SH-SY5Y (cell line): ENCODE data around the gene GAB1.

ENCODE experiments used
- GATA2 ChIP-seq: IDR thresholded peaks from 2 replicates; pipeline ENCODE4 v1.6.1; 2011; ENCODE audit warnings: mild to moderate bottlenecking, low read depth, low read length
- GATA3 ChIP-seq: IDR thresholded peaks from 2 replicates; pipeline ENCODE4 v1.6.1; 2011; ENCODE audit warnings: low read depth, mild to moderate bottlenecking, low read length, moderate library complexity

Gene GAB1

DNA sequence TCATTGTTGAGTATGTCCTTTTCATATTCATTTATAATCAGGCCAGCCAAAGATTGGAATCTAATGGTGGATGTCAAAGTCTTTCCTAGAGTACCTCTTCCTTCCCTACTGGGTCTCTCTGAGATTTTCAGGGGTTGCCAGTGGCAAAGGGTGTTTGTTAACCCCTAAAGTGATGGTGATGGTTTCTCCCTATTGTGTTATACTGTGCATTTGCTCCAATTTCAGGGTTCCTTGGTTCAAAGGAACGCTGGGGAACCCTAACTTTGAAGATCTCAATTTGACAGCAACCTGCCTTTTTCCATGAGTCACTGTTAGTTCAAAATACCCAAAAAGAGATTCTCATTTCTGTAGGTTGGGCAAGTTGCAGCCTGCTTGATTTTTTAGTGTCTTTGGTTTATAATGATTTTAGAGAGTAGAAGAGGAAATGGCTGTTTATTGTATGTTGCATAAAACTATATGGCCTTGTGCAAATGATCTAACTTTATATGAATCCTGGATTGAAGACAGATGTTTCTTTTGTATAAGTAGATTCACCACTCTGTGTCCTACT, 23.0 kb downstream of the GAB1 start:
- no peak for TF ChIP-seq GATA3
- no peak for TF ChIP-seq GATA2

DNA sequence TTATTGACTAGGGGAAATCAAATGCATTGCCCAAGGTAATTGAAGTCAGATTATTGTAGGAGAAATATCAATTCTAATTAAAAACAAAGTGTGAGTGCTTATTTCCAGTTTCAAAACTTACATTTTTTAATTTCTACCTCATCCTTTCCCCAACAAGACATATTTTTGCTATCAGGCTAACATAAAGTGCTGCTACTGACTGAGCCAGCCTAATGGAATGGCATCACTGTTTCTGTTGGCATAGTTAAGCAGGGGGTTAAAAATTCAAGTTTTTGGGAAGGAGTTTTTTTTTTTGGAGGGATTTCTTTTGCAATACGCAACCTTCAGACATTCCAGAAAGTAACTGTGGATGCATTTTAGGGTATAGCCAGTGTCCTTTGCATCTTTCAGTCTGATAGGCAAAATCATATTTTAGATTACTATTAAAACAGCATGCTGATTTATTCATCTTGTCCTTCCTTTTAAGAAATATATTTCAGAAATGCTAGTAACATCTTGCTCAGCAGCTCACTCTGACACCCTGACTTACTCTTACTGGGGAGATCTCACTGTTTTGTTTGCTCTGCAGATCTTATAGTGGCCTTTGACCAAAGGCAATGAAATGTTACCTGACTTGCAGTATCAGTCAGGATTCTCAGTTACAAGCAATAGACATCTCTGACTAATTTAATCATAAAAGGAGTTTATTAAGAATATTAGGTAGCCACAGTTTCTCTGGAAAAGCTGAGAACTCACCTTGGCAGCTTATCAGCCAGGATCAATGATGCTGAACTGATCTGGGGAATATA, 24.4 kb downstream of the GAB1 start:
- TF ChIP-seq GATA2 (no peak), GATA3 (no peak)

DNA sequence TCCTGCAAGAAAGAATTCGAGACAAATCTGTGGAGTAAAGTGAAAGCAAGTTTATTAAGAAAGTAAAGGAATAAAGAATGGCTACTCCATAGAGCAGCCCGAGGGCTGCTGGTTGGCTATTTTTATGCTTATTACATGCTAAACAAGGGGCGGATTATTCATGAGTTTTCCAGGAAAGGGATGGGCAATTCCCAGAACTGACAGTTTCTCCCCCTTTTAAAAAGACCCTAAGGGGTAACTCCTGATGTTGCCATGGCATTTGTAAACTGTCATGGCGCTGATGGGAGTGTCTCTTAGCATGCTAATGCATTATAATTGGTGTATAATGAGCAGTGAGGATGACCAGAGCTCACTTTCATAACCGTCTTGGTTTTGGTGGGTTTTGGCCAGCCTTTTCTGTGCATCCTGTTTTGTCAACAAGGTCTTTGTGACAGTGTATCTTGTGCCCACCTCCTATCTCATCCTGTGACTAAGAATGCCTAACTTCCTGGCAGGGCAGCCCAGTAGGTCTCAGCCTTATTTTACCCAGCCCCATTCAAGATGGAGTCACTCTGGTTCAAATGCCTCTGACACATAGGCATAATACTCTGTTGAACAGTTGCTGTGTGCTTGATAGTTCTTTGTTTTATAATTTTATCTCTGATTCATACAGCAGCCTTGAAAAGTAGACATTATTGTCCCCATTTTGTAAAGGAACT, 25.8 kb downstream of the GAB1 start:
- TF ChIP-seq GATA3 (no peak), GATA2 (no peak)

DNA sequence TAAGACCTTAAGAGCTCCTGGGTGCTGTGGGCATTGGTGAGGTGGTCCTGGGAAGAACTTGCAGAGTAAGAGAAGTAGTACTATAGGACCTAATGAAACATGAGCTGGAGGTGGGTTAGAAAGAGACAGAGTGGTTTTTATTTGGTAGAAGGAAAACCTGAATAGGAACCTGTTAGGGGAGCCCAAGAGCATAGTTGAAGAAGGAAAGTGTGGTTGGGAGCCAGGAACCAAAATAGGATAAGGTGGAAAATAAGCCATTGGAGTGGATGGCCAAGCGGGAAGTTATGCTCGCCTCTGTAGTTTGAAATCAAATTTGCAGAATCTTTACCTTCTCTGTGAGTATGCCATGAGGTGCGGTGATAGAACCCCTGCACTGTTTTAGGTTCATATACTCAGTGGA, 26.7 kb downstream of the GAB1 start:
- no peak for TF ChIP-seq GATA2
- TF ChIP-seq GATA3: no peak

DNA sequence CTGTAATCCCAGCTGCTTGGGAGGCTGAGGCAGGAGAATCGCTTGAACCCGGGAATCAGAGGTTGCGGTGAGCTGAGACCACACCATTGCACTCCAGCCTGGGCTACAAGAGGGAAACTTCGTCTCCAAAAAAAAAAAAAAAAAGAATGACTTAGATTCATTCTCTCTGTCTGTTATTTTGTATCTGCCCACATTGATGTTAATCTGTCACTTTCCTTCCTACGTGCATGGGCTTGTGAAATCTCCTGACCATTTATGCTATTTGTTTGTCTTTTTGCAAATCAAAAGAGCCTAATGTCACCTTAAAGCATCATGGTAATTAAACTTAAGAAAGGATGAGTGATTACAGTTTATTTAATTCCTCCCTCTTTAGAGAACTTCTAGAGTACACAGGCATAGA, 27.4 kb downstream of the GAB1 start:
- TF ChIP-seq GATA3: no peak
- TF ChIP-seq GATA2: no peak

DNA sequence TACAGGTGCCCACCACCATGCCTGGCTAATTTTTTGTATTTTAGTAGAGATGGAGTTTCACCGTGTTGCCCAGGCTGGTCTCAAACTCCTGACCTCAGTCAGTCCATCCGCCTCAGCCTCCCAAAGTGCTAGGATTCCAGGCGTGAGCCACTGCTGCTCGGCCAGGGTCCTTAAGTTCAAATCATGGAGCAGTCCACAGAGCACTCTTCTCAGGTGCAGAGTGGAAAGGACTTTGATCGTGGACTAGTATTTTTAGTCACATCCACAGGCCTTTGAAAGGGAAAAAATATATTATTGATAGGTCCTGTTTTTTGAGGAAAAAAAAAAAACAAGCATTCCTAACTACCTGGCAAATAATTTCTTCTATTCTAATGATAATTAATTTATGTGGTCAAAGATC, 31.2 kb downstream of the GAB1 start:
- no peak for TF ChIP-seq GATA3

DNA sequence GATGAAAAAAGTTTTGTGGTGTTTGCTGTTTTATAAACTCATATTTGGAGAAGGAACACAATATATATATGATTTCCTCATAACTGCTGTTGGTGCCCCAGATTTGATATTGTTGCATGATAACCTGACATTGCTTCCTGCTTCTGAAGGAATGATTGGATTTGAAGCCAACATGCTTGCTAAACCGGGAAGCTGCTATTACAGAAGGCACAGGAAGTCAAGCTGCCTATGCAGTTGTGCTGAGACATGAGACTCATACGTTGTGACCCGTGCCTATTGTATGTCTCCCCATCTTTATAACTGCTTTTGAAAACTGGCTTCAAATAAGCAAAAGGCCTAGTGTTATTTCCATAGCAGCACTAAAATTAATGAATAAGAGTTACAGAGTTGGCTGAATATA, 32.9 kb downstream of the GAB1 start:
- TF ChIP-seq GATA2 (no peak), GATA3 (no peak)

DNA sequence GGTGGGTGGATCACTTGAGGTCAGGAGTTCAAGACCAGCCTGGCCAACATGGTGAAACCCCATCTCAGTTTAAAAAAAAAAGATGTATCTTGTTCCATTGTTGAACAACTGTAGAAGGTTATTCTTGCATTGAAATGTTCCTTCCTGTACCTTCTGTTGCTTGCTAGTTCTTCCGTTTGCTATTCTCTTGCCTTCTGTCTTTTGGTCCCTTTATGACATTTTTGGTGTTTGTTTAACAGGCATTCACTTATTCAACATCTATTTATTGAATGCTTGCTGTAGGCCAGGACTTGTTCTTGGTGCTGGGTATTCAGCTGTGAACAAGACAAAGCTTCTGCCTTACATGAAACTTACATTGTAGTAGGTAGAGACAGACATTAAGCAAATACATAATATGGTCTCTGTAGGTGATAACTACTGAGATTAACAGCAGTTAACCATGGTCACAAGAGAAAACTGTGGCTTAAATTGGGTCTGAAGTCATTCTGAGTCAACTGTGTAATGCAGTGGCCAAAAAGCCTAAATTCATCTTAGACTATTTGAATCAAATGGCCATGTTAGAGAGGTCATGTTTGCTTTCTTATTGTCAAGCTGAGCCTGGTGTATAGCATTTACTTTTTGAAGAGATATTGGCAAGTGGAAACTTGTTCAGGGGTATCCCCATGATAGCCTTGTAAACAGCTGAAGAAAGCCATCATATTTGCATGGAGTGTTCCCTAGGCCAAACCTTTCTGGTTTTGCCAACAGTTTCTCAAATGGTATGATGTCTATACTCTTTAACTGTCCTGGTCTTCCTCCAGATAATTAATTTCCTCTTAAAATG, 35.6 kb downstream of the GAB1 start:
- no peak for TF ChIP-seq GATA3
- no peak for TF ChIP-seq GATA2

DNA sequence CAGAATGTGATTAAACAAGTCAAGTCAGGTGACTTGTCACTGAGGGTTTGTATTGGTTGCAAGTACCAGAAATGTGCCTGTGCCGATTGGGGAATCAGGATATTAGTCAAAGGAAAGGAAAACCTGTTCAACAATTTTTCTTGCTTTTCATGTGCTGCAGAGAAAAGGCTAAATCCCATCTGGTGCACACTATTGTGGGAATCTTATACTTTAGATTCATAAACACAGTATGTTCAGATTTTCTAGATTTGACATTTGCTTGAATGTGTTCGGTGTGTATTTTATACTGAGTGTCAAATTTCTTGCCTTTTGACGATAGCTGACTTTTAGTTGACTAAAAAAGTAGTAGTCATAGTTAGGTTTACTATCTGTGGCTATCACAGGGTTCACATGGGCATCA, 37.6 kb downstream of the GAB1 start:
- no peak for TF ChIP-seq GATA2
- TF ChIP-seq GATA3: no peak

DNA sequence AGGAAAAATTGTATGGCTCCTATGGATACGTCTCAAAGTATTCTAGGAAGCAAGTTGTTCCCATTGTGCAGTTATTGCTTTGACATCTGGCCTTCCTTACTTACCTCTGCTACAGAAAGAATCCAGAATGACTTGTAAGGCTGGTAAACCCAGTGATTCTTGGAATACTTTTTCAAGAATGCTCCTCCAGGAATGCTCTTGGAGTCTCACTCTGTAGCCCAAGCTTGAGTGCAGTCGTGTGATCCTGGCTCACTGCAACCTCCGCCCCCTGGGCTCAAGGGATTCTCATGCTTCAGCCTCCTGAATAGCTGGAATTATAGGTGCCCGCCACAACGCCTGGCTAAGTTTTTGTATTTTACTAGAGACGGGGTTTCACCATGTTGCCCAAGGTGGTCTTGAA, 38.1 kb downstream of the GAB1 start:
- TF ChIP-seq GATA2: no peak
- no peak for TF ChIP-seq GATA3

DNA sequence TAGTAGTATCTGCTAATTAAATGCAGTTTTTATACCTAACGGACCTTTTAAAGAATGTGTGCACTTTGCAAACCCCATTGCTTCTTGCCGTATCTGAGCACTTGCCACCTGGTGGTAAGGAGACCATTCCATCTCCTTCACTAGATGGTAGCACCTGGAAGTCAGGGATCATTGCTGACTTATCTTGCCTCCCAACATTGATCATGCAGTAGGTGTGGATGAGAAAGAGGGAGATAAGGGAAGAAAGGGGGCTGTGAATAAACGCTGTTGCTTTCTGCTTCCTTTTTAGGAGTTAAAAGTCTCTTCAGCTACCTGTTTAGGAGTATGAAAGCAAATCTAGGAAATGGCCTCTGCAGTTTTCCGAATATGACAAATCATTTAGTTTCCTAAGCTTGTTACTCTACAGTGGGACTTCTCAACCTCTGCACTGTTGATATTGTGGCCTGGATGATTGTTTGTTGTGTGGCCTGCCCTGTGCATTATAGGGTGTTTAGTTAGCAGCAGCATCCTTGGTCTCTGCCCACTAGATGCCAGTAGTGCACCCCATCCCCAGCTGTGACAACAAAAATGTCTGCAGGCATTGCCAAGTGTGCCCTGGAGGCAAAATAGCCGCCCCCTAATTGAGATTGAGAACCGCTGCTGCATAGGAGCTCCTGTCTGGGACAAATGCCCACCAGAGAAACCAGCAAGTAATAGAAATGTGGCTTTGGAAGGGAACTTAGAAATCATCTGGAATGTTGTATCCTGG, 38.8 kb downstream of the GAB1 start:
- no peak for TF ChIP-seq GATA2
- no peak for TF ChIP-seq GATA3

DNA sequence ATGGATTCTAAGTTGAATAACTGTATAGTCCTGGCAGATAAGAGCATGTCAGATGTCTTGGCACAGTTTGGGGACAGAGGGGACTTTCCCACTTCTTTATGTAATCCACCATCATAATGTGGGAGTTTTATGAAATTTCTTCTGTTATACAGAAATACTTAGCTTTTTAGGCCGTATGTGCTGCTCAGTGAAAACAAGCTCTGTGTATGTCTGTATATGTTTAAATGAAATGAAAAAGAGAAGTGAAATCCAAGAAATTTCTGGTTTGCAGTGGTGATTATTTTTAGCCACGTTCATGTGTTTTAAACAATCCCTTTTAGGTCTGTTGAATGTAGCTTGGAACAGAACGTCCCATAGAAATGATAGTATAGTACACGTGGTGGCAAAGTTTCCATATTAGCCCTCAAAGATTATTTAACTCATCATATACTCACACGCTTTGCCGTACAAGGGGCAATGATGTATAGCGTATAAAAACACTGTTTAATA, 41.0 kb downstream of the GAB1 start:
- TF ChIP-seq GATA2 (no peak), GATA3 (no peak)

DNA sequence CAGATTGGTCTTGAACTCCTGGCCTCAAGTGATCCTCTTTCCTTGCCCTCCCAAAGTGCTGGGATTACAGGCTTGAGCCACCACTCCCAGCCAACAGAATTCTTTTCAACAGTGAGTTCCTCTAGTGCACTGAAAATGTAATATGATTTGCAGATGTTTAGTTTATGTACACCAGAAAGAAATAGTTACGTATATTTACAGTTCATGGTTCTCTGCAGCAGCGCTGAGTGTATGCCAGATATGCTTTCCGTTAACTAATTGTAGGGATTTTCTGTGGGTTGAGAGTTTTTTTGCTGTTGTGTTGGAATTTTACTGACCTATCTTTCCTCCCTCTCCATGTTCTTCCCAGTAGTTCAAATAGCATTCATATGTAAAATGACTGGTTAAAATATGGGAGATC, 44.0 kb downstream of the GAB1 start:
- TF ChIP-seq GATA3 (no peak), GATA2 (no peak)
